ENCODE results near the gene PRDM15.

PRDM15 gene

DNA sequence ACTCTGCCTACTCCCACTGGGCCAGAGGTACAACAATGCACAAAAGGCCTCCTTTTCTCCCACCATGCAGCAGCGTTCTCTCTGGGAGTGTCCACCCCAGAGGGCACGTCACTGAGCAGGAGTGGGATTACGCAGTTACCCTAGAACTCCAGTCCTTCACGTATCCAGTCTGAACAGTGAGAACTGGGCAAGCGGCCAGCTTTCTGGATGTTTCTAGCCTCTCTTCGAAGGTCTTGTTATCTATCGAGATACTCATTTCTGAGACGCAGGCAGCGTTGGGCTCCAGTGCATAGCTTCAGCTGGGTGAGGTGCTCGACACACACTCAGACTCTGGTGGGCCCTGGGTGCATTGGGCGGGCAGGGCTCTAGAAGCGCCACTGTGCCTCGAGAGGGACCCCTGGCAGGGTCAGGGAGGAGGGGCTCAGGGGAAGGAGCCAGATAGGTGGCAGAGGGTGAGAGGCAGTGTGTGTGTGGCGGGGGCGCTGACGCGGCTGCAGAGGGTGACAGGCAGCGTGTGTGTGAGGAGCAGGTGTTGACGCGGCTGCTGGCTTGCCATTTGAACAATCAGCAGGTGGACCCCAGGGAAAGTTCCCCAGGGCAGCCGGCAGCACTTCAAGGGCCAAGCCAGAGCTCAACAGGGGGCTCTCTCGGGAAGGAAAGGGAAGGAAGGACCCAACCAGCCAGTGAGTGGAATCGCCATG lies 27.9 kb downstream of the PRDM15 start:
- H3K36me3 Mint-ChIP-seq (ENCODE audit: low read depth), result peaks cover 41% of the 10 kb centered on the region
- peak overlapping the region; percentile 42 for H3K27ac Mint-ChIP-seq
- H3K4me1 Mint-ChIP-seq, result peaks cover 22% of the 10 kb centered on the region

DNA sequence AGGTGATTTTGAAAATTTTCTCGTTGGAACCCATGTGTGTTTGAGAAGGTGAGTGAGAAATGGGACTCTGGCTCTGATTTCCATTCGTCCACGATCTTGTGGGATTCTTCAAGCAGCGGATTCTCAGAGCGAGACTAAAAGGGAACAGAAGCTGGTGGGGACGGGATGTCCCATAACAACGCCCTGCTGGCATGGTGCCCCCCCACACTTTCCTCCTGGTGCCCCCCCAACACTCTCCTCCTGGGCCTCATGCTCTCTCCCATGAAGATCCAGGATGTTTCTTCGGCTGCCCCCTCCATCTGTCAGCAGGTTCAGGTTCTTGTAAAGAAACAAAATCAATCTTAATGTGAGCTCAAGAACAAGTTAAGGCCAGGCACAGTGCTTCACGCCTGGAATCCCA lies 29.1 kb downstream of the PRDM15 start:
- Mint-ChIP-seq H3K27me3 (ENCODE audit: low read depth, poor library complexity) (no peaks in the 10 kb centered on the region), H3K9me3 (no peaks in the 10 kb centered on the region), H3K36me3 (ENCODE audit: low read depth) (peaks cover 40% of the 10 kb centered on the region), H3K27ac (no peak overlapping the region), H3K4me1 (peaks cover 31% of the 10 kb centered on the region), H3K4me3 (no peak overlapping the region)
- TF ChIP-seq, protein P1, sequence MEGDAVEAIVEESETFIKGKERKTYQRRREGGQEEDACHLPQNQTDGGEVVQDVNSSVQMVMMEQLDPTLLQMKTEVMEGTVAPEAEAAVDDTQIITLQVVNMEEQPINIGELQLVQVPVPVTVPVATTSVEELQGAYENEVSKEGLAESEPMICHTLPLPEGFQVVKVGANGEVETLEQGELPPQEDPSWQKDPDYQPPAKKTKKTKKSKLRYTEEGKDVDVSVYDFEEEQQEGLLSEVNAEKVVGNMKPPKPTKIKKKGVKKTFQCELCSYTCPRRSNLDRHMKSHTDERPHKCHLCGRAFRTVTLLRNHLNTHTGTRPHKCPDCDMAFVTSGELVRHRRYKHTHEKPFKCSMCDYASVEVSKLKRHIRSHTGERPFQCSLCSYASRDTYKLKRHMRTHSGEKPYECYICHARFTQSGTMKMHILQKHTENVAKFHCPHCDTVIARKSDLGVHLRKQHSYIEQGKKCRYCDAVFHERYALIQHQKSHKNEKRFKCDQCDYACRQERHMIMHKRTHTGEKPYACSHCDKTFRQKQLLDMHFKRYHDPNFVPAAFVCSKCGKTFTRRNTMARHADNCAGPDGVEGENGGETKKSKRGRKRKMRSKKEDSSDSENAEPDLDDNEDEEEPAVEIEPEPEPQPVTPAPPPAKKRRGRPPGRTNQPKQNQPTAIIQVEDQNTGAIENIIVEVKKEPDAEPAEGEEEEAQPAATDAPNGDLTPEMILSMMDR (IDR thresholded peaks at IDR 0.05), result no peak
- DNase-seq, result no peak

More for the DNA sequence above, 27.9 kb downstream of the PRDM15 start:
- Mint-ChIP-seq H3K27me3 (ENCODE audit: low read depth, poor library complexity) (no peaks in the 10 kb centered on the region), H3K9me3 (no peaks in the 10 kb centered on the region), H3K4me3 (no peak overlapping the region)
- TF ChIP-seq, protein P1 (IDR thresholded peaks at IDR 0.05), result no peak
- DNase-seq, result no peak

DNA sequence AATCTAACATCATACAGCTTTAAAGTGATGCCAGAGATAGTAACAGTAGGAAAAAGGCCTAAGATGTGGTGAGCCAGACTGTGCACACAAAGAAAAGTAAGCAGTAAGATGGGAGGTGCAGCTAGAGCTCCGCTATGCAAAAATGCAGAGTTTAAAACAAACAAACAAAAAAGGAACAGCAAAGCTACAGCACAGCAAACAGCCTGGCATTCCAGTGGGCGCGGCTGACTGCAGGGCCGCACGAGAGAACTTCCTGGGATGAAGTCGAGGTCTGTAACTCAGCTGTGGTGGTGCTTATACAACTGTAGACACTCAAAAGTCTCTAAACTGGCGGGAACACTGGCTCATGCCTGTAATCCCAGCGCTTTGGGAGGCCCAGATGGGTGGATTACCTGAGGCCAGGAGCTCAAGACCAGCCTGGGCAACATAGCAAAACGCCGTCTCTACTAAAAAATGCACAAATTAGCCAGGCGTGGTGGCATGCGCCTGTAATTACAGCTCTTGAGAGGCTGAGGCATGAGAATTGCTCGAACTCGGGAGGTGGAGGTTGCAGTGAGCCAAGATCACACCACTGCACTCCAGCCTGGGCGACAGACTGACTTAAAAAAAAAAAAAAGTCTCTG lies 30.1 kb downstream of the PRDM15 start:
- H3K4me3 Mint-ChIP-seq, result no peak overlapping the region
- peaks cover 33% of the 10 kb centered on the region for H3K36me3 Mint-ChIP-seq (ENCODE audit: low read depth)
- H3K27ac Mint-ChIP-seq, result no peak overlapping the region
- no peaks in the 10 kb centered on the region for H3K27me3 Mint-ChIP-seq (ENCODE audit: low read depth, poor library complexity)
- TF ChIP-seq, protein P1 (IDR thresholded peaks at IDR 0.05), result no peak
- no peaks in the 10 kb centered on the region for H3K9me3 Mint-ChIP-seq
- no peak for DNase-seq
- H3K4me1 Mint-ChIP-seq, result peaks cover 34% of the 10 kb centered on the region

DNA sequence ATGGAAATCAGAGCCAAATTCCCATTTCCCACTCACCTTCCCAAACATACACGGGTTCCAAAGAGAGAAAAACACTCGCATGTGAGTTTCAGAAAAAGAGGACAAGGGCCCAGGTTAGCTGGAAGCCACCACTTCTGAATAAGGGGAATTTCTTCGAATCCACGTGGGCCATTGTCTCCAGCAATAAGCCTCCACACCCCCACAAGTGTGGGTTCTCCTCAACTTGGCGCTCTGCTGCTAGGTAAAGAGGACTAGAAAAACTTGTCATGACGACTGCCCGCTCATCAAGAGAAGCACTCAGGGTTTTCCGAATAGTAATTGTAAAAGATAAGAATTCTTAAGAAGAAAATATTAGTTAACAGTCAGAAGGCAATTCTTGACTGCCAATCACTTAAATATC lies 30.6 kb downstream of the PRDM15 start:
- H3K4me1 Mint-ChIP-seq, result peaks cover 39% of the 10 kb centered on the region
- no peak overlapping the region for H3K4me3 Mint-ChIP-seq
- TF ChIP-seq, protein P1 (IDR thresholded peaks at IDR 0.05), result no peak
- no peak overlapping the region for H3K27ac Mint-ChIP-seq
- DNase-seq, result no peak
- H3K27me3 Mint-ChIP-seq (ENCODE audit: low read depth, poor library complexity), result no peaks in the 10 kb centered on the region
- no peaks in the 10 kb centered on the region for H3K9me3 Mint-ChIP-seq
- peaks cover 36% of the 10 kb centered on the region for H3K36me3 Mint-ChIP-seq (ENCODE audit: low read depth)

DNA sequence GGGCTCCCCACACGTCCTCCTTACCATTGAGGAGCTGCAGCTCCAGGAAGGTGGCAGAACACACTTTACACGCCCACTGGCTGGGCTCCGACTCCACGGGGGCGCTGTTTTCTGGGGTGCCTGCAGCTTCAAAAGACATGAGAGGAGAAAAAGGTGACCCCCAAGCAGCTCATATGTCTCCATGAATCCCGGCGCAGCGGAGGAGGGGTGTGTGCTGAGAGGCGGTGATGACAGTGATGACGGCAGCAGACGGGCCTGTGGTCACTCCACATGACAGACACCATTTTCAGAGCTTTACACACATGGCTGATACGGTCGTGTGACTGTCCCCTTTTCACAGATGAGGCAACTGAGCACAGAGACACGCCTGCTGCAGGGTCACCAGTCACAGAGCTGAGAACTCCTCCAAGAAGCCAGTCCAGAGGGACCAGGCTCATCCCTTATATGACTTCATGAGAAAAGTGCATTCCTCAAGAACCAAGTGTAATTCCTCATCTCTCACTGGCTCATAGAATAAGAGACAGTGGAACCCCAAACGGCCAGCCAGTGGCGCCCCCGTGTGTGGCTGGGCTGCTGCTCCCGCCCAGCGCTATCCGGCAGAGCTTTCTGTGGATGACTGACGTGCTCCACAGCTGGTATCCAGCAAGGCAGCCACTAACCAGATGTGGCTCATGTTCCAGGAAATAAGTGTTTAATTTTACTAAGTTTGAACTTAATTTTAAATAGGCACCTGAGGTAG lies 31.9 kb downstream of the PRDM15 start:
- no peak for DNase-seq
- H3K4me1 Mint-ChIP-seq, result peaks cover 30% of the 10 kb centered on the region
- no peaks in the 10 kb centered on the region for H3K27me3 Mint-ChIP-seq (ENCODE audit: low read depth, poor library complexity)
- H3K27ac Mint-ChIP-seq, result peak overlapping the region; percentile 77
- H3K9me3 Mint-ChIP-seq, result peaks cover 8% of the 10 kb centered on the region
- H3K4me3 Mint-ChIP-seq, result no peak overlapping the region
- peaks cover 36% of the 10 kb centered on the region for H3K36me3 Mint-ChIP-seq (ENCODE audit: low read depth)
- TF ChIP-seq, protein P1 (IDR thresholded peaks at IDR 0.05), result no peak

Data from nephron progenitor cell (in vitro differentiated cells).